HEK293T (cell line): ENCODE measurements around the gene RXFP3.

Source experiments
- FOXM1 ChIP-seq: fragments of 450-650 bp; IDR thresholded peaks from 2 replicates; pipeline ENCODE4 v1.6.1; 2017; ENCODE audit warnings: mild to moderate bottlenecking, borderline replicate concordance
- NFRKB ChIP-seq: fragments of 450-650 bp; IDR thresholded peaks from 2 replicates; pipeline ENCODE4 v1.6.1; 2016; ENCODE audit warnings: mild to moderate bottlenecking, moderate library complexity
- SP1 ChIP-seq: fragments of 450-650 bp; IDR thresholded peaks from 2 replicates; pipeline ENCODE4 v1.6.1; 2017
- SUZ12 ChIP-seq: fragments of 450-650 bp; IDR thresholded peaks from 2 replicates; pipeline ENCODE4 v1.6.1; 2016; ENCODE audit warnings: mild to moderate bottlenecking
- ZNF384 ChIP-seq: fragments of 450-650 bp; IDR thresholded peaks from 2 replicates; pipeline ENCODE4 v1.6.1; 2016

GRCh38 chr5:33958176-33958575 is 22.0 kb downstream of the RXFP3 start:
- no peak for TF ChIP-seq FOXM1
- TF ChIP-seq SP1 = no peak
- no peak for TF ChIP-seq ZNF384
- TF ChIP-seq NFRKB = no peak
- TF ChIP-seq SUZ12 = no peak
